ENCODE results near the gene SMU1.
"Not testable (repeated sequence)": the region's sequence is repeated elsewhere in the genome, so short reads cannot be mapped to it uniquely, and the experiment has no call there.

Gene SMU1

DNA sequence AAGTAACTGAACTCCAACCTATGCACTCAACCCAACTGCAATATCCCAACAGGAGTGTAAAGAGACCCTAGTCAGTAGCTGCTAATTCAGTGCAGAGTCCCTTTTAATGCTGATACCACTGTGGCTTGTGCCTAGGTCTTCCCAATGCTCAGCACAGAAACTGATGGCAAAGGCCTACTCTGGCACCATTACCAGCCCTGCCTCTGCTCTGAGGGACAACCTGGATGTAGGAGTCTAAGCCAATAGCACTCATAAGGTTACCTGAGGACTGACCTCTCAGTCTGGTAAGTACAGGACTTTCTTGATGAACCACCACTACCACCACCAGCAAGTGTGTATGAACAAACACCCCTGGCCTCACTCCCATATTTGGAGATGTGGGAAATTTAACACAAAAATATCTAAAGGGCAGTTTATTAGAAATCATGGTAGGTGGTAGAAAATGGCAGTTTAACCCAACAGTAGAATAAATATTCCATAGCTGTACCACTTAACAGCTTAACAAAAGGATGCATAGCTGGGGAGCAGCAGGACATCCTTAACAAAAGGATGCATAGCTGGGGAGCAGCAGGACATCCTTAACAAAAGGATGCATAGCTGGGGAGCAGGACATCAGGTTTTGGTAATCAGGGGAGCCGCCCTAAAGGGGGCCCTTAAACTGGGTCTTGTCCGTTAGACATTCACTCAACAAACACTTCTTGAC lies 62.4 kb downstream of the SMU1 start:
- DNase-seq (ENCODE audit: low read depth in 2 of 2), result no peak

DNA sequence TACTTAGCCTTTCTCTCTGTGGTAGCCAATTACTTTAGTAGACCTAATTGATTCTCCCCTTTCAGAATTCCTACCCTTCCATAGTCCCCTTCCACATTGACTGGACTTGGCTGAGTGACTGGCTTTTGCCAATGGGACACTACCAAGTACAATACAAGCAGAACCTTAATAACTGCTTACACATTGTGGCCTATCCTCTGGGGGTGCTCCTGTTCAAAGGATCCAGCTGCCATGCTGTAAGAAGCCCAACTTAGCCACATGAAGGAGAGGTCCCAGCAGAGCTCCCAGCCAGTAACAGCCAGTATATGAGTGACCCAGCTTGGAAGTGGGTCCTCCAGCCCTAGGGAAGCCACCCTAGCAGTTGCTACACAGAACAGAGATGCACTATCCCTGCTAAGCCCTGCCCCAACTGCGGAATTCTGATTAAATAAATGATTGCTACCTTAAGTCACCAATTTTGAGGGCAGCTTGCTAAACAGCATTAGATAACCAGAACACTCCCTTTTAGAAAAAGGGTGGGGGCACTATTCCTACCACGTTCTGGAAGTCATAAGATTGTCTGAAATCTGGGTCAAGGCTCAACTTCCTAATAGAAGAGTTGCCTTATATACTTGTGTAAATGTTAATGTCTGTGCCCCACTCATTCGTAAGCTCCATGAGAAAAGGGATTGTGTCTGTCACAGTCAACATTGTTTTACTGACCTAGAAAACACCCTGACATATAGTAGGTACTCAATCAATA lies 64.0 kb downstream of the SMU1 start:
- DNase-seq (ENCODE audit: low read depth in 2 of 2), result no peak

DNA sequence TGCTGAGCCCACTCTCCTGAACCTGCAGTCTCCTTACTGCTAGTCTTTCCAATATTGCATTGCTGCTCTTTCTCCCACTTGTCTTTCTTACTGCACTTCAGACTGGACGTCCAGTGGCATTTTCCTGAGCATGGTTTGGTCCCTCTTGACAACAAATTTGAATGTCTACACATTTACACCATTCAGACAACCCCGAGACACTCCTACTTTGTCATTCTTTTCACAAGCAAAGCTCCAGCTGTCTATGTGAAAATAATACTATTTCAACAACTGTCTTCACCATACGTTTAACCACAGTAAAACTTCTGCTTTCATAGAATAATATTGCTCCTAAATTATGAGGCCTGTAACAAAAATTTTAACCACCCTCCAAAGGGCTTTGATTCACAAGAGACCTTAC lies 64.6 kb downstream of the SMU1 start:
- DNase-seq (ENCODE audit: low read depth in 2 of 2), result no peak

DNA sequence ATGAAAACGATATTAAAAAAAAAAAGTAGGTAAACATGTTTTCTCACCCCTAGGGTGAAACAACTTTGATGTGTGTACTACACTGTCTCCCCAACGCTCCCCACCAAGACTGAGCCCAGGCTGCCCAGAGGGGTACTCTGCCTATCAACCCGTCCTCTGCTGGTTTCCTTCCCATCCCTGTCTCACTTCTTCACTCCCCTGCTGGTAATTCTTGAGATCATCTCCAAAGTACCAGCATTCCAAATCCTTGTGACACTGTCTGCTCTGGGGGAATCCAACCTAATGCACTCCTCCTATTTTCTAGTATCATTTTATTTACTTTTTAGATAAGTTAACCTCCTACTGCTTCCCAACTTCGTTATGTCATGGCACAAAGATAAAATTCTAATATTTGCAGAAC lies 68.7 kb downstream of the SMU1 start:
- DNase-seq (ENCODE audit: low read depth in 2 of 2), result no peak

DNA sequence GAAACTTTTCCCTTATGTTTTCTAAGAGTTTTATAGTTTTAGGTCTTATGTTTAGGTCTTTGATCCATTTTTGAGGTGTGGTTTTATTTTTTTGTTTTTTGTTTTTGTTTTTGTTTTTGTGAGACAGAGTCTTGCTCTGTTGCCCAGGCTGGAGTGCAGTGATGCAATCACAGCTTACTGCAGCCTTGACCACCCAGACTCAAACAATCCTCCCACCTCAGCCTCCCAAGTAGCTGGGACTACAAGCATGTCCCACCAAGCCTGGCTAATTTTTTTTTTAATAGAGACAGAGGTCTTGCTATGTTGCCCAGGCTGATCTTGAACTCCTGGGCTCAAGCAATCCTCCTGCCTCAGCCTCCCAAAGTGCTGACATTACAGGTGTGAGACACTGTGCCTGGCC lies 71.1 kb downstream of the SMU1 start:
- not testable (repeated sequence) for DNase-seq (ENCODE audit: low read depth in 2 of 2)

DNA sequence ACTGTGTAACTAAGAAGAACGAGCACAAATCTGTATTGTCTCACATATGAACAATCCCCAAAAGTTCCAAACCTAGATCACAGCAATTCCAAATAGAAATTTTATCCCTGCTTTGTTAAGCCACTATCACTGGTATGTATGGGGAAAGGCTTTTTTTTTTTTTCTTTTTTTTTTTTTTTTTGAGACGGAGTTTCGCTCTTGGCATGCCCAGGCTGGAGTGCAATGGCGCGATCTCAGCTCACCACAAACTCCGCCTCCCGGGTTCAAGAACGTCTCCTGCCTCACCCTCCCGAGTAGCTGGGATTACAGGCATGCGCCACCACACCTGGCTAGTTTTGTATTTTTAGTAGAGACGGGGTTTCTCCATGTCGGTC lies 75.8 kb downstream of the SMU1 start:
- DNase-seq (ENCODE audit: low read depth in 2 of 2), result not testable (repeated sequence)

DNA sequence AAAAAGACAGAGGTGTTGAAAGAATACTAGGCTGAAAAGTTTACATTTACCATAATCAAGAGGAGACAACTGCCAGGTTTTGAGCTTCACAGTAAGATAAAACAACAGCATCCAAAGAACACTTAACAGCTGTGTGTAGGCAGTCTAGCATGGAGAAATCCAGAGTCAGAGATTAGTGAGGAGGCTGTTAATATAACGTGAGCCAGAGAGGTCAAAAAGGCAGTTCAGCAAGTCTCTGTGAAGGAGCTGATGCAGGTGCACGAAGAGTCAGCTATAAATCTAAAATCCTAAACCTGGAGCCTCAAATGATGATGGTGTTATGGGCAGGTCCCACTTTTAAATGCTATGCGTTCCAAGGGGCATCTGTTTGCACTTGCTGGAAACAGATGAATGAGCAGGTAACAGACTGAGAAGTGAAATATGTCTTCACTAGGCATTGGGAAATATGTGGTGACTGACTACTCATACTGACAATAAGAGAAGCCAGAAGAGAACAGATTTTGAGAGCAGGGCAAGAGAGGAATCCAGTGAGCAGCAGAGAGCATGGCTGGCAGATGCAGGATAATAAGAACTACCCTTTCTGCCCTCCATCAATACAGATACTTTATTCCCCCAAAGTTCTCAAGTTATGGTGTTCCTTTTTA lies 83.8 kb downstream of the SMU1 start:
- no peak for DNase-seq (ENCODE audit: low read depth in 2 of 2)

DNA sequence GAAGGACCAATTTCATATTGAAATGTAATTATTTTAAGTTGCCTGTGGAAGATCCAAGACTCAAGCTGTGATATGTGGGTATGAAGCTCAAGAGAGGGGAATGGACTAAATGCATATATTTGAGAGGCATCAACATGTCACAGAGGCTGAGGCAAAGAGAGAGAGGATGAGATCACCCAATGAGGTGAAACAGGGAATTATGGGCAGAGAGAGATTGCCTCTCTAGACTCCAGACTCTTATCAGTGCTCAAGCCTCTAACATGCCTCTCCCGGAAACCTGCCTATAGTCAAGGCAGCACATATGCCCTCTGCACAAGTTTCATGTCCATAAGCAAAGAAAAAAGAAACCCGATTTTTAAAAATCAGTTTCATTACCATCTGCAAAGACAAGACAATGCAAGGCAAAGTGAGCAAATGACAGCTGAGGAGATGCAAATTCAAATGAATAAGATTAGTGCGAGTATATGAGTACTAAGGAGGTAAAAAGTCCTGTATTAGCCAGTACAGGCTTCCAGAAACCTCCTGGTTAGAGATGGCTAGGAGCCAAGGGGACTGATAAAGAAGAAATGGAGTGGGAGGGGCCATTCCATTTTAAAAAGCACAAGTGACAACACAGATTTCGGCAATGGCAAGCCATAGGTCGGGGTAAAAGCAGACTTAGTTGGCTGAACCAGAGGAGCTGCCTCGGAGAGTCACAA lies 84.4 kb downstream of the SMU1 start:
- no peak for DNase-seq (ENCODE audit: low read depth in 2 of 2)

Measured in activated CD8-positive, alpha-beta memory T cell treated with anti-CD3 and anti-CD28 coated beads for 4 hours (primary cell).